MM.1S (cell line): Measurements from ENCODE around the gene PCIF1.
"Not testable (repeated sequence)": the region's sequence is repeated elsewhere in the genome, so short reads cannot be mapped to it uniquely, and the experiment has no call there.

Source experiments
- DNase-seq: peaks from one replicate; pipeline ENCODE4 v3.0.0-alpha.2; 2015
- H2AFZ ChIP-seq: fragments of 300-600 bp; sonication (generic); 2 replicates; pipeline ENCODE4 v1.6.0; 2016; ENCODE audit warnings: antibody characterized with exemption, low read length
- H3F3A ChIP-seq: fragments of 300-600 bp; sonication (generic); 2 replicates; pipeline ENCODE4 v1.6.1; 2016; ENCODE audit warnings: mild to moderate bottlenecking, antibody characterized with exemption, low read length, moderate library complexity, mixed read lengths; ENCODE audit not compliant: insufficient read depth
- H3K27ac ChIP-seq: fragments of 300-600 bp; sonication (generic); 2 replicates; pipeline ENCODE4 v1.5.1; 2016; ENCODE audit warnings: mild to moderate bottlenecking, low read length
- H3K27me3 ChIP-seq: fragments of 300-600 bp; sonication (generic); replicated peaks from 2 replicates; pipeline ENCODE4 v1.6.0; 2016; ENCODE audit warnings: low read length; ENCODE audit not compliant: insufficient read depth
- H3K36me3 ChIP-seq: fragments of 300-600 bp; sonication (generic); replicated peaks from 2 replicates; pipeline ENCODE4 v1.6.1; 2016; ENCODE audit warnings: mild to moderate bottlenecking, low read length, mixed read lengths; ENCODE audit not compliant: insufficient read depth
- H3K4me1 ChIP-seq: fragments of 300-600 bp; sonication (generic); 2 replicates; pipeline ENCODE4 v1.6.1; 2016; ENCODE audit warnings: low read length, mixed read lengths
- H3K4me2 ChIP-seq: fragments of 300-600 bp; sonication (generic); 2 replicates; pipeline ENCODE4 v1.6.0; 2016; ENCODE audit warnings: low read depth, low read length
- H3K4me3 ChIP-seq: fragments of 300-600 bp; sonication (generic); 2 replicates; pipeline ENCODE4 v1.5.1; 2016; ENCODE audit warnings: low read length, mixed read lengths
- H3K79me2 ChIP-seq: fragments of 300-600 bp; sonication (generic); 2 replicates; pipeline ENCODE4 v1.6.1; 2016; ENCODE audit warnings: mixed run types, low read length, mixed read lengths
- H3K9ac ChIP-seq: fragments of 300-600 bp; sonication (generic); 2 replicates; pipeline ENCODE4 v1.6.1; 2016; ENCODE audit warnings: low read length, mixed read lengths
- H3K9me2 ChIP-seq: fragments of 300-600 bp; sonication (generic); replicated peaks from 2 replicates; pipeline ENCODE4 v1.6.1; 2016; ENCODE audit warnings: mild to moderate bottlenecking, low read length, mixed read lengths; ENCODE audit not compliant: insufficient read depth
- H3K9me3 ChIP-seq: fragments of 300-600 bp; sonication (generic); replicated peaks from 2 replicates; pipeline ENCODE4 v1.6.1; 2016; ENCODE audit warnings: mild to moderate bottlenecking, low read length, mixed read lengths; ENCODE audit not compliant: insufficient read depth
- H4K20me1 ChIP-seq: fragments of 300-600 bp; sonication (generic); 2 replicates; pipeline ENCODE4 v1.6.1; 2016; ENCODE audit warnings: mild to moderate bottlenecking, low read length, moderate library complexity, mixed read lengths; ENCODE audit not compliant: insufficient read depth
- EZH2 ChIP-seq: fragments of 300-600 bp; sonication (generic); optimal IDR thresholded peaks from 2 replicates; pipeline ENCODE3; 2017; ENCODE audit warnings: low read depth, mild to moderate bottlenecking, antibody characterized with exemption, low read length, mixed read lengths
- EZH2phosphoT487 ChIP-seq: fragments of 300-600 bp; sonication (generic); IDR thresholded peaks from 2 replicates; pipeline ENCODE4 v1.6.1; 2018; ENCODE audit warnings: antibody characterized with exemption, low read length
- TF ChIP-seq, protein P1 (sequence below): fragments of 300-600 bp; sonication (generic); IDR thresholded peaks from 2 replicates; pipeline ENCODE4 v1.5.1; 2016; ENCODE audit warnings: antibody characterized with exemption, low read length, mixed read lengths

The PCIF1 gene

DNA sequence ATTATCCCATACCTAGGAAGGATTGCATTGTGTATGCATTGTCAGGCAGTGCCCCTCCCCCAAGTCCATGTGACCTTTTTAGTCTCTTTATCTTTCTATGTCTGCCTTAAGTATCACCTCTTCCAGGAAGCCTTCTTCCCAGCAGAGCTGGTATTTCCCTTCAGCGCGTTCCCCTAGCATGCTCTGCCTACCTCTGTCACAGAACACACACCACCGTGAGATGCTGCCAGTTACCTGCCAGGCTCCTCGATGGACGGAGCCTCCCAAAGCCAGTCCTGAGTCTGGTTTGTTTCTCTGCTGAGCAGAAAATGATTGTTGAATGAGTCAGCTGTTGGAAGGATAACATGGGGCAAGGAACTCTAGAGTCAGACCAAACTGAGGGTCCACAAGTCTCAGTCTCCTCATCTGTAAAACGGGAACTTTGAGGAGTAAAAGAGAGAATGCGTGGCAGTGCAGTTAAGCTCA lies 48.8 kb downstream of the PCIF1 start:
- Histone ChIP-seq H3K27me3 (peaks cover 4% of the 10 kb centered on the region; the same call in 1 of the 2 replicates), H3K79me2 (no peaks in the 10 kb centered on the region), H3K4me3 (no peak overlapping the region), H3F3A (no peaks in the 10 kb centered on the region), H3K9ac (no peak overlapping the region), H4K20me1 (no peaks in the 10 kb centered on the region), H3K9me2 (no peaks in the 10 kb centered on the region), H3K36me3 (no peaks in the 10 kb centered on the region), H3K4me2 (no peak overlapping the region), H2AFZ (no peak overlapping the region), H3K4me1 (no peaks in the 10 kb centered on the region), H3K27ac (no peak overlapping the region), H3K9me3 (no peaks in the 10 kb centered on the region)
- no peak for DNase-seq
- TF ChIP-seq, protein P1, sequence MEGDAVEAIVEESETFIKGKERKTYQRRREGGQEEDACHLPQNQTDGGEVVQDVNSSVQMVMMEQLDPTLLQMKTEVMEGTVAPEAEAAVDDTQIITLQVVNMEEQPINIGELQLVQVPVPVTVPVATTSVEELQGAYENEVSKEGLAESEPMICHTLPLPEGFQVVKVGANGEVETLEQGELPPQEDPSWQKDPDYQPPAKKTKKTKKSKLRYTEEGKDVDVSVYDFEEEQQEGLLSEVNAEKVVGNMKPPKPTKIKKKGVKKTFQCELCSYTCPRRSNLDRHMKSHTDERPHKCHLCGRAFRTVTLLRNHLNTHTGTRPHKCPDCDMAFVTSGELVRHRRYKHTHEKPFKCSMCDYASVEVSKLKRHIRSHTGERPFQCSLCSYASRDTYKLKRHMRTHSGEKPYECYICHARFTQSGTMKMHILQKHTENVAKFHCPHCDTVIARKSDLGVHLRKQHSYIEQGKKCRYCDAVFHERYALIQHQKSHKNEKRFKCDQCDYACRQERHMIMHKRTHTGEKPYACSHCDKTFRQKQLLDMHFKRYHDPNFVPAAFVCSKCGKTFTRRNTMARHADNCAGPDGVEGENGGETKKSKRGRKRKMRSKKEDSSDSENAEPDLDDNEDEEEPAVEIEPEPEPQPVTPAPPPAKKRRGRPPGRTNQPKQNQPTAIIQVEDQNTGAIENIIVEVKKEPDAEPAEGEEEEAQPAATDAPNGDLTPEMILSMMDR: no peak
- no peak for TF ChIP-seq EZH2
- no peak for TF ChIP-seq EZH2phosphoT487

DNA sequence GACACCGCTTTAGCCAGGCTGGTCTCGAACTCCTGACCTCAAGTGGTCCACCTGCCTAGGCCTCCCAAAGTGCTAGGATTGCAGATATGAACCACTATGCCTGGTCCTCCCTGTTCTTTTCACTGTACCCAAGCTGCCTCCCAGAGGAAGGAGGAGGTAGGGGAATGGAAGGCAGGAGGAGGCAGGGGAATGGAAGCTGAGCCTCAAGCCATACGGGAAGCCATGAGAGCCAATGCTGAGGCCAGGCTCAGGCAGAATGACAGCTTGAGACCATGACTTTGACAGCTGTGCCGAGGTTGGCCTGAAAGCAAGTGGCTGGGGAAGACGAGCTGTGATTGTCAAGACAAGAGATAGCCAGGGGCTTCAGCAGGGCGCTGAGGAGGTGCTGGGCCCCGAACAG lies 51.1 kb downstream of the PCIF1 start:
- no peaks in the 10 kb centered on the region for H3K36me3 ChIP-seq
- no peak overlapping the region for H3K4me3 ChIP-seq
- H3K27ac ChIP-seq: no peak overlapping the region
- H3F3A ChIP-seq: no peaks in the 10 kb centered on the region
- no peaks in the 10 kb centered on the region for H4K20me1 ChIP-seq
- H3K9ac ChIP-seq: no peak overlapping the region
- DNase-seq: no peak
- H3K4me1 ChIP-seq: no peaks in the 10 kb centered on the region
- peaks cover 4% of the 10 kb centered on the region; the same call in 1 of the 2 replicates for H3K27me3 ChIP-seq
- no peaks in the 10 kb centered on the region for H3K9me2 ChIP-seq
- H2AFZ ChIP-seq: no peak overlapping the region
- TF ChIP-seq EZH2phosphoT487 (no peak), EZH2 (no peak)
- TF ChIP-seq, protein P1: no peak
- no peaks in the 10 kb centered on the region for H3K79me2 ChIP-seq
- H3K4me2 ChIP-seq: no peak overlapping the region
- H3K9me3 ChIP-seq: no peaks in the 10 kb centered on the region

DNA sequence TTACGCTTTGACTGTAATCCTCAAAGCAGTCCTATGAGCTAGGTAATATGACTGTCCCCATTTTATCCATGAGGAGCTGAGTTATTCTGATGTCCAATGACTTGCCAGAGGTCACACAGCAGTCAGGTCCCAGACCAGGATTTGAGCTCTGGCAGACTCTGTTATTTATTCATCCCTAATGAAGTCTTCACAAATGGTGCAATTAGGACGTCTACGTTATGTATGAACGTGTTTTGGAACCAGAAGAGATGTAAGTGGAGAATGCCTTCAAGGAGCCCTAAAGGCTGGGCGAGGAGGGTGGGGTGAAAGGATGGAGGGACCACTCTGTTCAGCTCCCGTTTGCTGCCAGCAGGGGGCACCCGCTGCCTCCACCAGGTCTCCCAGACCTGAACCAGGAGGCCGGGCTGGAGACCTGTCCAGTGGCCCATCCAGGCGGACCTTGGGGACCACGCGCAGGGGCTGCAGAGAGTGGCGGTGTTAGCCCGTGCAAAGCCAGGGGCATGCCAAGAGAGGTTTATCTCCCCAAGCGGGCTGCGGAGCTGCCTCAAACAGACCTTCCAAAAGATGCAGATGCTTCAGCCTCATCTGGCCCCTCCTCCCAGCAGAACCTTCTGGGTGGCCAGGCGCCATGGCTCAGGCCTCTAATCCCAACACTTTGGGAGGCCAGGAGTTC lies 52.8 kb downstream of the PCIF1 start:
- no peaks in the 10 kb centered on the region for H3F3A ChIP-seq
- H3K4me2 ChIP-seq: no peak overlapping the region
- H3K27ac ChIP-seq: no peak overlapping the region
- TF ChIP-seq, protein P1: peak; percentile 91
- TF ChIP-seq EZH2phosphoT487 (no peak), EZH2 (no peak)
- no peak overlapping the region for H3K4me3 ChIP-seq
- no peak overlapping the region for H2AFZ ChIP-seq
- no peaks in the 10 kb centered on the region for H3K9me3 ChIP-seq
- H3K9ac ChIP-seq: no peak overlapping the region
- no peaks in the 10 kb centered on the region for H3K4me1 ChIP-seq
- no peaks in the 10 kb centered on the region for H3K36me3 ChIP-seq
- peak; percentile 67 for DNase-seq
- peaks cover 4% of the 10 kb centered on the region; the same call in 1 of the 2 replicates for H3K27me3 ChIP-seq
- H3K79me2 ChIP-seq: no peaks in the 10 kb centered on the region
- H3K9me2 ChIP-seq: no peaks in the 10 kb centered on the region
- H4K20me1 ChIP-seq: no peaks in the 10 kb centered on the region

DNA sequence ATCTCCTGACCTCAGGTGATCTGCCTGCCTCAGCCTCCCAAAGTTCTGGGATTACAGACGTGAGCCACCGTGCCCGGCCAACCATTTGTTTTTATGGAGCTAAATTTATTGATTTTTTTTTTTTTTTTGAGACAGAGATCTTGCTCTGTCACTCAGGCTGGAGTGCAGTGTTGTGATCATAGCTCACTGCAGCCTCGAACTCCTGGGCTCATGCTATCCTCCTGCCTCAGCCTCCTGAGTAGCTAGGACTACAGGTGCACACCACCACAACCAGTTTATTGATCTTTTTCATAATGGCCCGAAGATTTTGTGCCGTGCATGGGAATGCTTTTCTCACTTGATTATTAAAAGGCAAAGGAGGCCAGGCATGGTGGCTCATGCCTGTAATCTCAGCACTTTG lies 54.3 kb downstream of the PCIF1 start:
- H3K79me2 ChIP-seq, DNase-seq, H3F3A ChIP-seq, H3K4me1 ChIP-seq, H4K20me1 ChIP-seq, H3K27me3 ChIP-seq, H3K27ac ChIP-seq, H3K4me2 ChIP-seq, H3K36me3 ChIP-seq, H3K9me2 ChIP-seq, H3K9me3 ChIP-seq, H3K4me3 ChIP-seq, H2AFZ ChIP-seq, H3K9ac ChIP-seq: not testable (repeated sequence)
